ENCODE measurements around the gene CHURC1.

Gene CHURC1

GRCh38 chr14:64891173-64891838 lies 22.9 kb upstream of the CHURC1 start:
- no peaks in the 10 kb centered on the region for H3K79me1 ChIP-seq (ENCODE audit: low read depth, low read length)
- H2BK15ac ChIP-seq (ENCODE audit: low read length) = no peak overlapping the region
- no peak overlapping the region for H3K9ac ChIP-seq (ENCODE audit: low read depth, low read length, poor library complexity)
- no peaks in the 10 kb centered on the region for H3K4me1 ChIP-seq (ENCODE audit: control insufficient read depth in 2 of 2, insufficient read depth in 1 of 2, low read depth in 1 of 2, low read length in 2 of 2)
- H3K27me3 ChIP-seq (ENCODE audit: control insufficient read depth in 3 of 3, insufficient read depth in 3 of 3, low read depth in 1 of 3, low read length in 3 of 3) = peaks cover 0 to 14% (median 0%) of the 10 kb centered on the region in 3 experiments
- H2AK5ac ChIP-seq (ENCODE audit: low read depth, low read length) = no peak overlapping the region
- H3K36me3 ChIP-seq (replicated peaks in 1 of 2; ENCODE audit: control insufficient read depth in 2 of 2, insufficient read depth in 2 of 2, low read length in 2 of 2) = no peaks in the 10 kb centered on the region
- no peak overlapping the region for H4K8ac ChIP-seq (ENCODE audit: low read depth, low read length)
- no peak overlapping the region for H2BK120ac ChIP-seq (ENCODE audit: low read depth, low read length)
- no peak overlapping the region for H2BK12ac ChIP-seq (ENCODE audit: low read length)
- no peak overlapping the region for H3K18ac ChIP-seq (ENCODE audit: low read length)
- H3K14ac ChIP-seq (ENCODE audit: low read length) = no peak overlapping the region
- no peak overlapping the region for H3K4me3 ChIP-seq (ENCODE audit: low read length in 2 of 2)
- H3K23ac ChIP-seq (ENCODE audit: low read depth, low read length, poor library complexity) = no peak overlapping the region
- no peak overlapping the region for H4K91ac ChIP-seq (ENCODE audit: low read depth, low read length, poor library complexity)
- no peak for DNase-seq (ENCODE audit: low spot score)
- no CpG with 5 or more reads among the region's 4 CpGs for WGBS, 2 donors (ENCODE audit: extremely low coverage in 2 of 2, insufficient read length in 2 of 2, insufficient replicate concordance in 1 of 2)
- H3K4me2 ChIP-seq (ENCODE audit: insufficient read depth, low read length, poor library complexity, severe bottlenecking) = no peak overlapping the region
- H3K9me3 ChIP-seq (replicated peaks in 1 of 2; ENCODE audit: control insufficient read depth in 2 of 2, insufficient read depth in 1 of 2, low read depth in 1 of 2, low read length in 2 of 2) = no peaks in the 10 kb centered on the region
- no peak overlapping the region for H2BK5ac ChIP-seq (ENCODE audit: low read length)
- no peak overlapping the region for H3K27ac ChIP-seq (replicated peaks; ENCODE audit: low read length)
- no peak overlapping the region for H2AFZ ChIP-seq (ENCODE audit: low read length)
- no peak overlapping the region for H3K4ac ChIP-seq (ENCODE audit: low read length)

DNA sequence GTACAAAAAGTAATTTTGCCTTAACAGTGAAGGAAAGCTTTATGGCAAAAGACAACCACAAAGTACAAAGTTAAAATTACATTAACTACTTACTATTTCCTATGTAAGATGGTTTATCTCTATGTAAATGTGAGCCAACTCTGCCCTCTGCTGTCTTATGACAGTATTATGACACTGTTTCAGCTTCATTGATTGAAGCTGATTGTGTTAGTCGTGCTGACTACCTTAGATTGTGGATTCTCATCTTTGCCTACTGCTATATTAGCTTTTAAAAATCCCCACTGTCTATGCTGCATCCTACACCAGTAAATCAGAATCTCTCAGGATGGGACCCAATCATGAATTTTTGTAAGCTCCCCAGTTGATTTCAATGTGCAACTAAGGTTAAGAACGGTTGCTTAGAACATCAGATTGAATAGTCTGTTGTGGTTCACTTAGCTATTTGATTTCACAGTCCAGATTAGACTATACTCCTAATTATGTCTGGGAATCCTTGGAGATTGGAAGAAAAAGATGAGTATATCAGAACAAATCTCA lies 22.3 kb upstream of the CHURC1 start:
- DNase-seq (ENCODE audit: low spot score) = no peak
- Histone ChIP-seq H3K23ac (ENCODE audit: low read depth, low read length, poor library complexity) (no peak overlapping the region), H3K4me2 (ENCODE audit: insufficient read depth, low read length, poor library complexity, severe bottlenecking) (no peak overlapping the region), H3K27me3 (ENCODE audit: control insufficient read depth in 3 of 3, insufficient read depth in 3 of 3, low read depth in 1 of 3, low read length in 3 of 3) (peaks cover 0 to 16% (median 0%) of the 10 kb centered on the region in 3 experiments), H3K4me1 (ENCODE audit: control insufficient read depth in 2 of 2, insufficient read depth in 1 of 2, low read depth in 1 of 2, low read length in 2 of 2) (no peaks in the 10 kb centered on the region), H3K27ac (replicated peaks; ENCODE audit: low read length) (no peak overlapping the region), H3K14ac (ENCODE audit: low read length) (no peak overlapping the region), H3K79me1 (ENCODE audit: low read depth, low read length) (no peaks in the 10 kb centered on the region), H4K8ac (ENCODE audit: low read depth, low read length) (no peak overlapping the region), H3K36me3 (replicated peaks in 1 of 2; ENCODE audit: control insufficient read depth in 2 of 2, insufficient read depth in 2 of 2, low read length in 2 of 2) (no peaks in the 10 kb centered on the region), H2BK5ac (ENCODE audit: low read length) (no peak overlapping the region), H4K91ac (ENCODE audit: low read depth, low read length, poor library complexity) (no peak overlapping the region), H2AFZ (ENCODE audit: low read length) (no peak overlapping the region), H2AK5ac (ENCODE audit: low read depth, low read length) (no peak overlapping the region), H3K18ac (ENCODE audit: low read length) (no peak overlapping the region), H3K4me3 (ENCODE audit: low read length in 2 of 2) (no peak overlapping the region), H3K9me3 (replicated peaks in 1 of 2; ENCODE audit: control insufficient read depth in 2 of 2, insufficient read depth in 1 of 2, low read depth in 1 of 2, low read length in 2 of 2) (no peaks in the 10 kb centered on the region), H3K4ac (ENCODE audit: low read length) (no peak overlapping the region), H2BK12ac (ENCODE audit: low read length) (no peak overlapping the region), H2BK120ac (ENCODE audit: low read depth, low read length) (no peak overlapping the region), H2BK15ac (ENCODE audit: low read length) (no peak overlapping the region), H3K9ac (ENCODE audit: low read depth, low read length, poor library complexity) (no peak overlapping the region)
- no CpG with 5 or more reads among the region's 2 CpGs for WGBS, 2 donors (ENCODE audit: extremely low coverage in 2 of 2, insufficient read length in 2 of 2, insufficient replicate concordance in 1 of 2)

- DNase-seq (ENCODE audit: low spot score) = no peak
- WGBS, 2 donors (ENCODE audit: extremely low coverage in 2 of 2, insufficient read length in 2 of 2, insufficient replicate concordance in 1 of 2) = no CpG with 5 or more reads among the region's 1 CpG
Observed at GRCh38 chr14:64899958-64900357, 14.3 kb upstream of the CHURC1 start.

DNA sequence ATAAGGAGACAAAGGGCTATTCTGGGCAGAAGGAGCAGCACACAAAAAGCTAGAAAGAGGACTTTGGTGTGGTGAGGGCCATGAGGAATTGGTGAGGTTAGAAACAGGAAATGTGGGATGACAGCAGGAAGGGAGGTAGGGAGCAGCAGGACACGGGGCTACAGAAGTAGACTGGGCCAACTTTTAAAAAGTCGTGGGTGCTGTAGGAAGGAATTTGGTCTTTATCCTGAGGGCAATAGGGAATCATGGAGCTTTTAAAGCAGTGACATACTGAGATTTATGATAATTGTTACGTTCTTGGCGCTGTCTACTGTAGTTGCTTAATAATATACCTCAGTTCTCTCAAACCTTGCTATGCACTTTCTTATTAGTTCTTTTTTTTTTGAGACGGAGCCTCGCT lies 8.2 kb upstream of the CHURC1 start:
- no peak overlapping the region for H2BK120ac ChIP-seq (ENCODE audit: low read depth, low read length)
- H3K14ac ChIP-seq (ENCODE audit: low read length) = no peak overlapping the region
- DNase-seq (ENCODE audit: low spot score) = no peak
- no peak overlapping the region for H2AFZ ChIP-seq (ENCODE audit: low read length)
- H3K27ac ChIP-seq (replicated peaks; ENCODE audit: low read length) = no peak overlapping the region
- H3K18ac ChIP-seq (ENCODE audit: low read length) = no peak overlapping the region
- H2BK12ac ChIP-seq (ENCODE audit: low read length) = no peak overlapping the region
- H3K27me3 ChIP-seq (ENCODE audit: control insufficient read depth in 3 of 3, insufficient read depth in 3 of 3, low read depth in 1 of 3, low read length in 3 of 3) = peaks cover 0 to 26% (median 0%) of the 10 kb centered on the region in 3 experiments
- no peak overlapping the region for H2BK5ac ChIP-seq (ENCODE audit: low read length)
- H3K9me3 ChIP-seq (replicated peaks in 1 of 2; ENCODE audit: control insufficient read depth in 2 of 2, insufficient read depth in 1 of 2, low read depth in 1 of 2, low read length in 2 of 2) = no peaks in the 10 kb centered on the region
- no peaks in the 10 kb centered on the region for H3K36me3 ChIP-seq (replicated peaks in 1 of 2; ENCODE audit: control insufficient read depth in 2 of 2, insufficient read depth in 2 of 2, low read length in 2 of 2)
- H2BK15ac ChIP-seq (ENCODE audit: low read length) = no peak overlapping the region
- no peak overlapping the region for H3K23ac ChIP-seq (ENCODE audit: low read depth, low read length, poor library complexity)
- H3K79me1 ChIP-seq (ENCODE audit: low read depth, low read length) = no peaks in the 10 kb centered on the region
- H3K4ac ChIP-seq (ENCODE audit: low read length) = no peak overlapping the region
- H3K4me2 ChIP-seq (ENCODE audit: insufficient read depth, low read length, poor library complexity, severe bottlenecking) = no peak overlapping the region
- H4K8ac ChIP-seq (ENCODE audit: low read depth, low read length) = no peak overlapping the region
- H3K4me1 ChIP-seq (ENCODE audit: control insufficient read depth in 2 of 2, insufficient read depth in 1 of 2, low read depth in 1 of 2, low read length in 2 of 2) = no peaks in the 10 kb centered on the region
- H2AK5ac ChIP-seq (ENCODE audit: low read depth, low read length) = no peak overlapping the region
- H3K4me3 ChIP-seq (ENCODE audit: low read length in 2 of 2) = no peak overlapping the region
- H4K91ac ChIP-seq (ENCODE audit: low read depth, low read length, poor library complexity) = no peak overlapping the region
- no CpG with 5 or more reads among the region's 6 CpGs for WGBS, 2 donors (ENCODE audit: extremely low coverage in 2 of 2, insufficient read length in 2 of 2, insufficient replicate concordance in 1 of 2)
- no peak overlapping the region for H3K9ac ChIP-seq (ENCODE audit: low read depth, low read length, poor library complexity)

More at GRCh38 chr14:64899958-64900357, 14.3 kb upstream of the CHURC1 start:
- Histone ChIP-seq H2BK12ac (ENCODE audit: low read length) (no peak overlapping the region), H3K79me1 (ENCODE audit: low read depth, low read length) (no peaks in the 10 kb centered on the region), H2AFZ (ENCODE audit: low read length) (no peak overlapping the region), H3K14ac (ENCODE audit: low read length) (no peak overlapping the region), H3K27me3 (ENCODE audit: control insufficient read depth in 3 of 3, insufficient read depth in 3 of 3, low read depth in 1 of 3, low read length in 3 of 3) (peaks cover 0 to 53% (median 0%) of the 10 kb centered on the region in 3 experiments), H2BK120ac (ENCODE audit: low read depth, low read length) (no peak overlapping the region), H3K4me1 (ENCODE audit: control insufficient read depth in 2 of 2, insufficient read depth in 1 of 2, low read depth in 1 of 2, low read length in 2 of 2) (no peaks in the 10 kb centered on the region), H3K27ac (replicated peaks; ENCODE audit: low read length) (no peak overlapping the region), H2BK5ac (ENCODE audit: low read length) (no peak overlapping the region), H3K9me3 (replicated peaks in 1 of 2; ENCODE audit: control insufficient read depth in 2 of 2, insufficient read depth in 1 of 2, low read depth in 1 of 2, low read length in 2 of 2) (no peaks in the 10 kb centered on the region), H3K9ac (ENCODE audit: low read depth, low read length, poor library complexity) (no peak overlapping the region), H3K4me3 (ENCODE audit: low read length in 2 of 2) (no peak overlapping the region), H3K18ac (ENCODE audit: low read length) (no peak overlapping the region), H3K4me2 (ENCODE audit: insufficient read depth, low read length, poor library complexity, severe bottlenecking) (no peak overlapping the region), H4K8ac (ENCODE audit: low read depth, low read length) (no peak overlapping the region), H3K4ac (ENCODE audit: low read length) (no peak overlapping the region), H3K36me3 (replicated peaks in 1 of 2; ENCODE audit: control insufficient read depth in 2 of 2, insufficient read depth in 2 of 2, low read length in 2 of 2) (no peaks in the 10 kb centered on the region), H2AK5ac (ENCODE audit: low read depth, low read length) (no peak overlapping the region), H2BK15ac (ENCODE audit: low read length) (no peak overlapping the region), H3K23ac (ENCODE audit: low read depth, low read length, poor library complexity) (no peak overlapping the region), H4K91ac (ENCODE audit: low read depth, low read length, poor library complexity) (no peak overlapping the region)
